ENCODE results near the gene TLCD2. TPM values are rescaled to one million over a fixed set of nuclear protein-coding genes. Genes with fewer than 3 reads are reported as not detected.
"Not testable (repeated sequence)": the region's sequence is repeated elsewhere in the genome, so short reads cannot be mapped to it uniquely, and the experiment has no call there.

TLCD2 gene
- total RNA-seq, 1 donor from 2014 or later = 1.7 TPM

DNA sequence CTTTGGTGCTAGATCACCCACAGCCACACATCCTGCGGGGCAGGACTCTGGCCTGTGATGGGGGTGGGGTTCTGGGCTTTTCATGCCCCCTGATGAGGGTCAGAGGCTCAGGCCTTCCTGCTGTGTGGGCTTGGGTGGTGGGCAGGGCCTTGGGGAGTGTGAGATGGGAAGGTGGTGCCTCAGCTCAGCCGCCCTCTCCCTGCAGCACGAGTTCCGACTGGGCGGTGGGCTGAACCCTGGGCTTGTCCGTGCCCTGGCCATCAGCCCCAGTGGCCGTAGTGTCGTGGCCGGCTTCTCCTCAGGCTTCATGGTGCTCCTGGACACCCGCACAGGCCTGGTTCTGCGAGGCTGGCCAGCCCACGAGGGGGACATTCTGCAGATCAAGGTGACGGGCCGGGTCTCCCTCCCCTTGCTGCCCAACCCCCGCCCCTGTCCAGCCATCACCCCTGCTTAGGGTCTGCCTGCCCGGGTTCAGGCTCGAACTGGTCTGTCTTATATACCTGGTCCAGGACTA lies 25.7 kb upstream of the TLCD2 start:
- no peak for DNase-seq

DNA sequence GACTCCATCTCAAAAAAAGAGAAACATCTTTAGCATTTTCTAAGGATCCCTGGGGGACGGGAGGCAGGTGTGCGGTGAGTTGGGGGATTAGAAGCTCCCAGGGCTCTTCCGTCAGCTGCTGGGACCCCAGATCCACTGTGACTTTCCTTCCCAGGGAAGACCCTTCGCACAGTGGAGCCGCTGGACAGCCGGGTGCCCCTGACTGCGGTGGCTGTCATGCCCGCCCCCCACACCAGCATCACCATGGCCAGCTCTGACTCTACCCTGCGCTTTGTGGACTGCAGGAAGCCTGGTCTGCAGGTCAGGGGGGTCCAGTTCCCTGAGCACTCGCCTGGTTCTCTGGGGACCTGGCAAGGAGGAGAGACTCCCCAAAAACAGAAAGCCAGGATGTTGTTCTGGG lies 25.2 kb upstream of the TLCD2 start:
- no peak for DNase-seq

GRCh38 chr17:1733759-1734158 lies 23.6 kb upstream of the TLCD2 start:
- DNase-seq = no peak

GRCh38 chr17:1732833-1733321 lies 22.7 kb upstream of the TLCD2 start:
- DNase-seq = no peak

- no peak for DNase-seq
Observed at GRCh38 chr17:1732241-1732832, 22.2 kb upstream of the TLCD2 start.

GRCh38 chr17:1731194-1731506 lies 21.0 kb upstream of the TLCD2 start:
- DNase-seq = no peak

DNA sequence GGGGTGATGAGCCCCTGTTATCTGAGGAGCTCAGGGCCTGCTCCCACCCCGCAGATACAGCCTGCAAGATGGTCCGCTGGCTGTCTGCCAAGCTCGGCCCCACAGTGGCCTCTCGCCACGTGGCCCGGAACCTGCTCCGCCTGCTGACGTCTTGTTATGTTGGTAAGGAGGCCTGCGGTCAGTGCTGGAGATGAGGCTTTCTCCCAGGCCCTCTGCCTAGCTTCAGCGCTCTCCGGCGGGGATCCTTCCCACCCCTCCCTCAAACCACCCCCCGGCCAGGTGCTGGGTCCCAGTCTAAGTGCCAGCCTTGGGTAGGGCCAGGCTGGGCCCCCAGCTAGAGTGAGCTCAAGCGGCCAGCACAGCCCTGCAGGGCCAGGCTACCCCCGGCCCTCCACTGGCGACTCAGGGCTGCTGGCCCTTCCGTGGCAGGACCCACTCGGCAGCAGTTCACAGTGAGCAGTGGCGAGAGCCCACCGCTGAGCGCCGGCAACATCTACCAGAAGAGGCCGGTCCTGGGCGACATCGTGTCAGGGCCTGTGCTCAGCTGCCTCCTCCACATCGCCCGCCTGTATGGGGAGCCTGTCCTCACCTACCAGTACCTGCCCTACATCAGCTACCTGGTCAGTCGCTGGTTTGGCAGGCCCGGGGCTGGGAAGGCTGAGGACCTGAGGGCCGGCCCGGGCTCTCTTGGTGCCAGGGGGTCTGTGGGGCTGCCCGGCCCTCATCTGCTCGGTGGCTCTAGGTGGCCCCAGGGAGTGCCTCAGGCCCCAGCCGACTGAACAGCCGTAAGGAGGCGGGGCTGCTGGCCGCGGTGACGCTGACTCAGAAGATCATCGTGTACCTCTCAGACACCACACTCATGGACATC lies 20.4 kb upstream of the TLCD2 start:
- peak; percentile 50 for DNase-seq

DNA sequence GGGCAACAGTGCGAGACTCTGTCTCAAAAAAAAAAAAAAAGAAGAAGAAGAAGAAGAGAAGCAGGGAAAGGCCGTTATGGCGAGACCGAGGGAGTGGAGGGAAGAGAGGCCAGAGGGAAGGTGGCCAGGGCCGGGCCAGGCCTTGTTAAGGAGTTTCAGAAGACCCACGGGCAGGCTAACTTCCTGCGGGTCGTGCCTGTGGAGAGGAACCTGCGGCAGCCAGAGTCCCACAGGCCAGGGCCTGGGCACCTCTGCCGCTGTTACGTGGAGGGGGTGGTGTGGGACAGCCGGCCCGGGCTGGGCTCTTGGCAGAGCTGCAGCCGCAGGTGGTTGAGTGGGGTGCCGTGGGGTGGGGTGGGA lies 19.8 kb upstream of the TLCD2 start:
- no peak for DNase-seq

GRCh38 chr17:1727876-1728630 lies 17.9 kb upstream of the TLCD2 start:
- DNase-seq = no peak

DNA sequence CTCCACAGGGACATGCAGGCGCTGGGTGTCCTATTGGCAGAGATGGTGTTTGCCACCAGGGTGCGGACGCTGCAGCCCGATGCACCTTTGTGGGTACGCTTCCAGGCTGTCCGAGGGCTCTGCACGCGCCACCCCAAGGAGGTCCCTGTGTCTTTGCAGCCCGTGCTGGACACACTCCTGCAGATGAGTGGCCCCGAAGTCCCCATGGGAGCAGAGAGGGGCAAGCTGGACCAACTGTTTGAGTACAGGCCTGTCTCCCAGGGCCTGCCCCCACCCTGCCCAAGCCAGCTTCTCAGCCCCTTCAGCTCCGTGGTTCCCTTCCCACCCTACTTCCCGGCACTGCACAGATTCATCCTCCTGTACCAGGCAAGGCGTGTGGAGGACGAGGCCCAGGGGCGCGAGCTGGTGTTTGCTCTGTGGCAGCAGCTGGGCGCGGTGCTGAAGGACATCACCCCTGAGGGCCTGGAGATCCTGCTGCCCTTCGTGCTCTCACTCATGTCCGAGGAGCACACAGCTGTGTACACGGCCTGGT lies 17.1 kb upstream of the TLCD2 start:
- DNase-seq = no peak

DNA sequence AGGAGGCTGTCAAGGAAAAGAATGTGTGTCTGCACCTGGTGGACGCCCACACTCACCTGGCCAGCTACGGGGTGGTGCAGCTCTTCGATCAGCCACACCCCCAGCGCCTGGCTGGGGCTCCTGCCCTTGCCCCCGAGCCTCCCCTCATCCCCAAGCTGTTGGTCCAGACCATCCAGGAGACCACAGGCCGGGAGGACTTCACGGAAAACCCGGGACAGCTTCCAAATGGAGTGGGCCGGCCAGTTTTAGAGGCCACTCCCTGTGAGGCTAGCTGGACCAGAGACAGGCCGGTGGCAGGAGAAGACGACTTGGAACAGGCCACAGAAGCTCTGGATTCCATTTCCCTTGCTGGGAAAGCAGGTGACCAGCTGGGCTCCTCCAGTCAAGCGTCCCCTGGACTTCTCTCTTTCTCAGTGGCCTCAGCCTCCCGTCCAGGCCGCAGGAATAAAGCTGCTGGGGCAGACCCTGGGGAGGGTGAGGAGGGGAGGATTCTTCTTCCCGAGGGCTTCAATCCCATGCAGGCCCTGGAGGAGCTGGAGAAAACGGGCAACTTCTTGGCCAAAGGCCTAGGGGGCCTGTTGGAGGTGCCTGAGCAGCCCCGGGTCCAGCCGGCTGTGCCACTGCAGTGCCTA lies 16.6 kb upstream of the TLCD2 start:
- DNase-seq = no peak

- DNase-seq = no peak
Observed at GRCh38 chr17:1725642-1726511, 15.7 kb upstream of the TLCD2 start.

DNA sequence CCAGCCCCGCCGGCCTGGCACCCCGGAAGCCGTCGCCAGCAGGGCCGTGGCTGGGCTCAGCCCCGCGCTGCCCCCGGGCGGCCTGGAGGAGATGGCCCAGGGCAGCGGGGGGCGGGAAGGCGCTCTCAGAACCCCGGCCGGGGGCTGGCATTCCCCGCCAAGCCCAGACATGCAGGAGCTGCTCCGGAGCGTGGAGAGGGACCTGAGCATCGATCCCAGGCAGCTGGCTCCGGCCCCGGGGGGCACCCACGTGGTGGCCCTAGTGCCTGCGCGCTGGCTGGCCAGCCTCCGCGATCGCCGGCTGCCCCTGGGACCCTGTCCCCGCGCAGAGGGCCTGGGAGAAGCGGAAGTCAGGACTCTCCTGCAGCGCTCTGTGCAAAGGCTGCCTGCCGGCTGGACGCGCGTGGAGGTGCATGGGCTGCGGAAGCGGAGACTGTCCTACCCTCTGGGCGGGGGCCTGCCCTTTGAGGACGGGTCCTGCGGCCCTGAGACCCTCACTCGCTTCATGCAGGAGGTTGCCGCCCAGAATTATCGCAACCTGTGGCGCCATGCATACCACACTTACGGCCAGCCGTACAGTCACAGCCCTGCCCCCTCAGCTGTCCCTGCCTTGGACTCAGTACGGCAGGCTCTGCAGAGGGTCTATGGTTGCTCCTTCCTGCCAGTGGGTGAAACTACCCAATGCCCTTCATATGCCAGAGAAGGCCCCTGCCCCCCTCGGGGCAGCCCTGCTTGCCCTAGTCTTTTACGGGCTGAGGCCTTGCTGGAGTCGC lies 14.9 kb upstream of the TLCD2 start:
- DNase-seq = peak; percentile 30

DNA sequence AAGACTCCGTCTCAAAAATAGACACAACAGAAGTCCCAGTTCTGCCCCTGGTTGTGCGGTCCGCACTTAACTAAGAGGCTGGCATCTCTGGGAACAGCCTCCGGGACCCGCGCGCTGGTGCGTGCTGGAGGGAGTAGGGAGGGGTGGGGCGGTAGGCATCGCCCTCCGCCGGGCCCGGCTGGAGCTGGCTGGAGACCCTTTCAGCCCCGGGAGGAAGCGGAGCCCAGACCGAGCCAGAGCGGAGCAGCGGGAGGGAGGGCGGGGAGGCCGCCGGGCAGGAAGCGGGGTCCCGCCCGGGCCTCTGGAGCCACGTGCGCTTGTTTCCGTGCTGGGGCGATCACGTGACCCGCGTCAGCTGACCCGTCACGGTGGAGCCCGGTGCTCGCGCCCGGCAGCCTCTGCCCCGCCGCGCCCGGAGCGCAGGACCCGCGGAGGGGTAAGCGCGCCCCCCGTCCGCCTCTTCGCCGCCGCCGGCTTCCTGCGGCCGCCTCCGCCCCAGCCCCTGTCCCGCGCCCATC lies 14.2 kb upstream of the TLCD2 start, which contains the start of gene WDR81:
Gene WDR81 (plus strand): TSS at position 354 of the 518 bp plus-strand sequence. CDS start 256 bp downstream, outside the sequence.
- DNase-seq = peak; percentile 87

DNA sequence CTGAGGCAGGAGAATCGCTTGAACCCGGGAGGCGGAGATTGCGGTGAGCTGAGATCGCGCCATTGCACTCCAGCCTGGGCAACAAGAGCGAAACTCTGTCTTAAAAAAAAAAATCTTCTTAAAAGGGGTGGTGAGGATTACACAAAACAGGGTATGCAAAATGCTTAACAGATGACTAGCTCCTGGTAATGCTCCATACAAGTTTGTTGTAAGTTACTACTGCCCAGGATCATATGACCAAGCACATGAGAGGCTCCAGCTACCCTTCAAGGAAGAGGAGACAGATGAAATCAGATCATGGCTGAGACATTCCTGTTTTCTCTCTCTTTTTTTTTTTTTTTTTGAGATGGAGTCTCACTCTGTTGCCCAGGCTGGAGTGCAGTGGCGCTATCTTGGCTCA lies 11.8 kb upstream of the TLCD2 start:
- not testable (repeated sequence) for DNase-seq

GRCh38 chr17:1720856-1721386 lies 10.7 kb upstream of the TLCD2 start:
- DNase-seq = peak; percentile 77

DNA sequence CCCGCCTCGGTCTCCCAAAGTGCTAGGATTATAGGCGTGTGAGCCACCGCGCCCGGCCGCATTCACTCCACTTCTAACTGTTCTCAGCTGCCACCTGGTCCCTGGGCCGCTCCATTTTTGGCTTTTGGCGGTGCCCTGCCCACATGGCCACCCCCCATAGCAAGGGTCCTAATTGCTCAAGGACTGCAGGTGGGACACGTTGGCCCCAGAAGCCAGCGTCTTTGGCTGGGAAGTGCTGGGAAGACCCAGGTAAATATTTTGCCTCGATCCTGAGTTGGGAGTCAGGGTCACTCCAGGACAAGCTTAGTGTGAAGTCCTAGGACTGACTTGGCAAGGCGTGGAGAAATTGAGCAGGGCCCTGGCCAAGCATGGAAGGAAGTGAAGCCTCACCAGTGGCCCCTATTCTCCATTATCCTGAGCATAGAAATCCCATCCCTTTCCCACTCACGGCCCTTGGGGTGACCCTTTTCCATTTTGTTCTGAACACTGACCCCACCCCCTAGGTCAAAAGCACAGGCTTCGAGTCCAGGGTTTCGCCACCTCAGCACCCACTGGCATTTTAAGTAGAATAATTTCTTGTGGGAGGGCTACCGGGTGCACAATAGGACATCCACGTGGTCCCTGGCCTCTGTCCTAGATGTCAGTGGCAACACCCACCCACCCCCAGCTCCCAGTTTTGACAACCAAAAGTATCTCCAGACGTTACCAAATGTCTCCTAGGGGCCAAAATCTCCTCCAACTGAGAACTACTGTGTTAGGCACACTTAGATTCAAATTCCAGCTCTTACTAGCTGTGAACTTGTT lies 8.4 kb upstream of the TLCD2 start:
- no peak for DNase-seq

- peak; percentile 99 for DNase-seq
Observed at GRCh38 chr17:1716912-1717695, 6.9 kb upstream of the TLCD2 start.
